T-helper 2 cell treated with Interferon-gamma antibody and Interleukin-4, amounts not matched to agents 100 ng/mL and 5 ng/mL, for 36 hours (primary cell): ENCODE results near the gene ICOSLG. TPM values are rescaled to one million over a fixed set of nuclear protein-coding genes. Genes with fewer than 3 reads are reported as not detected.
"Not testable (repeated sequence)": the region's sequence is repeated elsewhere in the genome, so short reads cannot be mapped to it uniquely, and the experiment has no call there.

Source experiments
- intact Hi-C: fragments of 100-400 bp; cut with micrococcal nuclease; formaldehyde crosslinking; loops from one replicate; pipeline ENCODE4 v1.15.1; 2023
- total RNA-seq: library from RNA; stranded (reverse); gene quantifications from 2 replicates; pipeline ENCODE4 v1.2.3, GENCODE V29; 2022

The ICOSLG gene
- total RNA-seq, result 10.0 and 10.2 TPM in 2 replicates

GRCh38 chr21:44240842-44241241 lies at the start of gene ICOSLG:
Gene ICOSLG (minus strand): TSS chr21:44240943. CDS start chr21:44240817, 126 bp downstream.
- intact Hi-C loops, result not testable (repeated sequence)

DNA sequence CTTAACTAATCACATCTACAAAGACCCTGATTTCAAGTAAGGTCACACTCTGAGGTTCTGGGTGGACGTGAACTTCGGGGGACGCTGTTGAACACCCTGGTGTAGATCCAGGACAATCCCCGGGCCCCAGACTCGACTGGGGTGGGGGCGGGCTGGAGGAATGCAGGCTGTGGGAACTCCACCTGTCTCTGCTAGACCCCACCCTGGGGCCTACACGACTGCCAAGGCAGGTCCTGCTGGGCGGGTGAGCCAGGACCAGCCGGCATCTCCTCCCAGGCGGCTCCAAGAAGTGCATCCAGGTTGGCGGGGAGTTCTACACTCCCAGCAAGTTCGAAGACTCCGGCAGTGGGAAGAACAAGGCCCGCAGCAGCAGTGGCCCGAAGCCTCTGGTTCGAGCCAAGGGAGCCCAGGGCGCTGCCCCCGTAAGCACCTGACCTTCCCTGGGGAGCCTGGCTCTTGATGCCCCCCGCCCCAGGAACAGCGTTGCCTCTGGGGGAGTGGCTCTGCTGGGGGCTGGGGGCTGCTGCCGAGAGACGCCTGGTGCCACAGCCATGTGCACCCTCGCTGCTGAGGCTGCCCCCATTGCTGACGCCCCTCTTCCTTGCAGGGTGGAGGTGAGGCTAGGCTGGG lies 48.8 kb upstream of the ICOSLG start:
- intact Hi-C loops, result no loop called here

DNA sequence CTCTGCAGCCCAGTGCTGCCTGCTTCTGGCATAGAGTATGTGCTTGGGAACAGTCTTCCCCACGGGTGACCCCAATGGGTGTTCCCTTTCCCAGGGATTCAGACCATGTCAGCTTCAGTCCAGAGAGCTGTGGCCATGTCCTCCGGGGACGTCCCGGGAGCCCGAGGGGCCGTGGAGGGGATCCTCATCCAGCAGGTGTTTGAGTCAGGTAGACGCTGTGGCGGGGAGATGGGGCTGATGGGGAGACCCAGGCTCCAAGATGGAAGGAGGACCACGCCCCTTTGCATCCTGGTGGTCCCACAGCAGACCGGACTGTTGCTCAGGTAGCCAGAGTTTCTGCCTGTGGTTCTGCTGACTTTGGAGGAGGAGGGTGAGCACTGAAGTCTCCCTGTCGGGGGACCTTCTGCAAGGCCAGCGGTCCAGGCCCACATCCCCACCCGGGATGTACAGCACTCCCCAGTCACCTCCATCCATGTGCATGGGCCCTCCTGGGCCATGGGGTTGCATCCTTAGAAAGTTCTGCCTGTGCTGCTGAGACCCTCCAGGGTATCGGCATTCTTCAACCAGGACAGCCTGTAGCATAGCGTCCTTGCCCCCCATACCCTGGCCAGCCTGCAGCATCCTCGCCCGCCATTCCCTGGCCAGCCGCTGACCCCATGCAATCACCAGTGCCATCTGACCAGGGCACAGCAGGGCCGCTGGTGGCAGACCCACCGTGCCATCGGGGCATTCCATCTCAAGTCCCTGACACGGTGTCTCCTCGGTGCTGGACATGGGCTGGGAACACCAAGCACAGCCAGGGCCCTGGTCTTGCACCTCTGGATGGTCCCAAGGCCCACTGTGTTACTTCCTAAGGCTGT lies 47.7 kb upstream of the ICOSLG start:
- intact Hi-C loops, result no loop called here

GRCh38 chr21:44286716-44287632 lies 46.2 kb upstream of the ICOSLG start:
- intact Hi-C loops, result no loop called here

DNA sequence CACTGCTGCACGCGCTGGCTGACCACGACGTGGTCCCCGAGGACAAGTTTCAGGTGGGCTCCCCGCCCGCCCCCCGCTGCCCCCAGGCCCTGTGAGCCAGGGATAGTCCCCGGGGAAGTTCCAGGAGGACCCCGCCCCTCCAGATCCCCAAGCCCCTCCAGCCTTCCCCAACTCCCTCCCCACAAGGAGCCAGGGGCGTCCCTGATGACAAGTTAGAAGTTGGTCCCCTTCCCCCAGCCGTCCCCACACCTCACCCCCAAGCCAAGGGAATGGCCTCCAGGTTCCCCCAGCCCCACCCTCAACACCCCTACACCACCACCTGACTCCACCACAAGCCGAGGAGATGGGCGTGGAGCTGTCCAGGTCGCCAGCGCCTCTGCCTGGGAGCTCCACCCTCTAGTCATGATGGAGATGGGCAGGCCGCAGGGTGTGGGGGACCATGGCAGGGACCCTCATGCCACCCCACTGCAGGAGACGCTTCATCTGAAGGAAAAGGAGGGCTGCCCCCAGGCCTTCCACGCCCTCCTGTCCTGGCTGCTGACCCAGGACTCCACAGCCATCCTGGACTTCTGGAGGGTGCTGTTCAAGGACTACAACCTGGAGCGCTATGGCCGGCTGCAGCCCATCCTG lies 45.5 kb upstream of the ICOSLG start:
- intact Hi-C loops, result no loop called here

DNA sequence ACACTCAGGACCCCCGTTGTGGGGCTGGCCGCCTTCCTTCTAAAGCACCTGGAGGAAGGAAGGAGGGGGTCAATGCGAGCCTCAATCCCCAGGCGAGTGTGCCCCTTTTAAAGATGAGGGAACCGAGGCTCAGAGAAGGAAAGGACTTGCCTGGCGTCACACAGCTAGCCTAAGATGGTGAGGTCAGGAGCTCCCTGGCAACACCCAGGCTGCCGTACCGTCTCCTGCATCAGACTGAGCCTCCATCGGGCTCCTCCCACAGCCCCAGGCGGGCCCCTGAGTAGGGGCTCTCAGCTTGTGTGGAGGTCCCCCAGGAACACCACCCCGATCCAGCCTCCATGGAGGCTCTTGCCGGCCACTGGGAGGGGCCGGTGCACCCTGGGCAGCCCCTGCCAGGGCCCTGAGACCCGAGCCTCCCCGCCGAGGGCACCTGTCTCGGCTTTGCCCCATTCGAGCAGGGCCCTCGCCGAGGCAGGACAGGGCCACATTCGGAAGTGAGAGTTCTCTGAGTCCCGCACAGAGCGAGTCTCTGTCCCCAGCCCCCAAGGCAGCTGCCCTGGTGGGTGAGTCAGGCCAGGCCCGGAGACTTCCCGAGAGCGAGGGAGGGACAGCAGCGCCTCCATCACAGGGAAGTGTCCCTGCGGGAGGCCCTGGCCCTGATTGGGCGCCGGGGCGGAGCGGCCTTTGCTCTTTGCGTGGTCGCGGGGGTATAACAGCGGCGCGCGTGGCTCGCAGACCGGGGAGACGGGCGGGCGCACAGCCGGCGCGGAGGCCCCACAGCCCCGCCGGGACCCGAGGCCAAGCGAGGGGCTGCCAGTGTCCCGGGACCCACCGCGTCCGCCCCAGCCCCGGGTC lies 44.6 kb upstream of the ICOSLG start, which contains the start of gene AIRE:
AIRE (plus strand) TSS at position 739 of the 855 bp plus-strand sequence. CDS start 131 bp downstream, outside the sequence.
- intact Hi-C loops, result no loop called here

DNA sequence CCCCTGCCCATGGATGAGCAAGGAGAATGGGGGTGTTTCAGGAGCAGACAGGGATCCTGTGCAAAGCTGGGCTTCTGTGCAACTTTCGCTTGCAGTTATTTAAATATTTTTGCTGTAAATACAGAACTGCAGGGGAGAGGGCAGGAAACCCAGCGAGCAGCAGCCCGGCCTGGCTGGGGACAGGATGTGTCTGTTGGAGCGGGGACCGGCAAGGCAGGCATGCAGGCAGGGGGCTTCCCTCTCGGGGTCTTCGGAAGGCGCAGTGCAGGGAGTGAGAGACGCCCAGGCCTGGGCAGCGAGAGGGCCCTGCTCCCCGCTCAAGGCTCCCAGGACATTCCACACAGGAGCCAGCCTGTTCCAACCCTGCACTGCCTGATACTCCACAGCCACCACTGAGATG lies 43.2 kb upstream of the ICOSLG start:
- intact Hi-C loops, result no loop called here

DNA sequence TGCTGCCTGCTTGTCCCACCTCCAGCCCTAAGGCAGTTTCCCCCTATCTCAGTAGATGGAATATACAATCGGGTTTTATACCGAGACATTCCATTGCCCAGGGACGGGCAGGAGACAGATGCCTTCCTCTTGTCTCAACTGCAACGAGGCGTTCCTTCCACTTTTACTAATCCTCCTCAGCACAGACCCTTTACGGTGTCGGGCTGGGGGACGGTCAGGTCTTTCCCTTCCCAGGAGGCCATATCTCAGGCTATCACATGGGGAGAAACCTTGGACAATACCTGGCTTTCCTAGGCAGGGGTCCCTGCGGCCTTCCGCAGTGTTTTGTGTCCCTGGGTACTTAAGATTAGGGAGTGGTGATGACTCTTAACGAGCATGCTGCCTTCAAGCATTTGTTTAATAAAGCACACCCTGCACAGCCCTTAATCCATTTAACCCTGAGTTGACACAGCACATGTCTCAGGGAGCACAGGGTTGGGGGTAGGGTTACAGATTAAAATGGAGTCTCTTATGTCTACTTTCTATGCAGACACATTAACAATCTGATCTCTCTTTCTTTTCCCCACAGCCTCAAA lies 42.6 kb upstream of the ICOSLG start:
- intact Hi-C loops, result not testable (repeated sequence)

DNA sequence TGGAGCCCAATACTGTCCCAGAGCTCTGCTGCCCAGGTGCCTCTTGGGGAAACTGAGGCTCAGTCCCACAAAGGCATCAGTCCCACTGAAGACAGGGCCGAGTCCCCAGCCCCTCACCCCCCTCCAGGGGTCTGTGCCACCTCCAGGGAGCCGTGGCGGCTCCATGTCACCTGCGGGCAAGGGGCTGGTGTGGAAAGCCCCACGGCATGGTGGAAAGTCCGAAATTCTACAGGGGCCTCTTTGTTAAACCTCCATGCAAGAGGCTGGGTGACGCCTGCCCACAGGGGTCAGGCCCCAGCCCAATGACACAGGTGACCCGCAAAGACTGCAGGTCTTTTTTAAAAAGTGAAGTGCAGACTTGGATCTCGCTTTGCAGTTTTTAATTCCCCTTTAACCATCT lies 41.6 kb upstream of the ICOSLG start:
- intact Hi-C loops, result no loop called here

DNA sequence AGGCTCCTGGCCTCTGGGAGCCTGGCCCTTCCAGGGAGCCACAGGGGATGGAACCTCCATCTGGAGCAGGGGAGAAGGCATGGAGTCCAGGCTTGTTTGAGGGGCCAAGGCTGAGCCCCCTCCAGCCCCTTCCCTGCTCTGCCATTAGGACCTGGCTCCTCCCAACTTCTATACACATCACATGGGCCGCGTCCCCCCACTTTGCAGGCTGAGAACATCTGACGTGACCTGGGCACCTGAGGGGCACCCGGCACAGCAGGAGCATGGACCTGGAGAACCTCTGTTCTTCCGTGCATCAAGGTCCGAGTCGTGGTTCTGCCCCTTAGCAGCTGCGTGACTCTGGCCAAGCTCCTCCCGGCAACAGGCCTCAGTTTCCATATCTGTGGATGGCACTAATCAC lies 41.1 kb upstream of the ICOSLG start:
- intact Hi-C loops, result no loop called here

GRCh38 chr21:44279354-44280260 lies 38.9 kb upstream of the ICOSLG start:
- intact Hi-C loops, result no loop called here

DNA sequence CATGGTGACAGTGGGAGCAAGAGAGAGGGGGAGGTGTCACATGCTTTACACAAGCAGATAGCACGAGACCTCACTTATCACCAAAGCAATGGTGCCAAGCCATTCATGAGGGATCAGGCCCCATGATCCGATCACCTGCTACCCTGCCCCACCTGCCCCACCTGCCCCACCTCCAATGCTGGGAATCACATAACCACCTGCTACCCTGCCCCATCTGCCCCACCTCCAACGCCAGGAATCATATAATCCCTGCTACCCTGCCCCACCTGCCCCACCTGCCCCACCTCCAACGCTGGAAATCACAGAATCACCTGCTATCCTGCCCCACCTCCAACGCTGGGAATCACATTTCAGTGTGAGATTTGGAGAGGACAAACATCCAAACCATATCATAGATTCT lies 34.3 kb upstream of the ICOSLG start:
- intact Hi-C loops, result no loop called here

GRCh38 chr21:44273046-44273445 lies 32.3 kb upstream of the ICOSLG start:
- intact Hi-C loops, result no loop called here

DNA sequence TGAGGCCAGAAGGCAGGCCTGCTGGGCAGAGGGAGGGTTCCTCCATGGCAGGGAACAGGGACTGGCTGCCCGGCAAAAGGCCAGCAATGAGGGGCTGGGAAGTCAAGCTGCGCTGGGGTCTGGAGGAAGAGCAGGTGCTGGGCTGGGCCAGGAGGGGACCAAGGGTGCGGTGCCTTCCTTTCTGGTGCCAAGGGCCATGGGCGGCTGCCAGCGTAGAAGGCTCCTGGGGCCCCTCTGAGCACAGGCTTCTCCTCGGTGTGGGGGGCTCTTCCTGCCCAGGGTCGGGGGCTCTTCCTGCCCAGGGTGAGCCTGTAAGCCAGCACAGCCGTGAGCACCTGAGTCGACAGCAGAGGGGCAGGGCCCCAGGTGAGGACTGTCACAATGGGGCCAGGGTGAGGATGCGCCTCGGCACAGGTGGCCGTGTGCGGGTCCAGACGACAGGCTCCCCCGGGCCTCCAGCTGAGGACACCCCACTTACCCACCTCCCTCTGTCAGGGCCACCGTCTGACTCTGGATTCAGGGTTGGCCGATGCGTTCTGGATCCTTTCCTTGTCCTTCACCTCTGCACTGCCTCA lies 31.6 kb upstream of the ICOSLG start:
- intact Hi-C loops, result no loop called here

DNA sequence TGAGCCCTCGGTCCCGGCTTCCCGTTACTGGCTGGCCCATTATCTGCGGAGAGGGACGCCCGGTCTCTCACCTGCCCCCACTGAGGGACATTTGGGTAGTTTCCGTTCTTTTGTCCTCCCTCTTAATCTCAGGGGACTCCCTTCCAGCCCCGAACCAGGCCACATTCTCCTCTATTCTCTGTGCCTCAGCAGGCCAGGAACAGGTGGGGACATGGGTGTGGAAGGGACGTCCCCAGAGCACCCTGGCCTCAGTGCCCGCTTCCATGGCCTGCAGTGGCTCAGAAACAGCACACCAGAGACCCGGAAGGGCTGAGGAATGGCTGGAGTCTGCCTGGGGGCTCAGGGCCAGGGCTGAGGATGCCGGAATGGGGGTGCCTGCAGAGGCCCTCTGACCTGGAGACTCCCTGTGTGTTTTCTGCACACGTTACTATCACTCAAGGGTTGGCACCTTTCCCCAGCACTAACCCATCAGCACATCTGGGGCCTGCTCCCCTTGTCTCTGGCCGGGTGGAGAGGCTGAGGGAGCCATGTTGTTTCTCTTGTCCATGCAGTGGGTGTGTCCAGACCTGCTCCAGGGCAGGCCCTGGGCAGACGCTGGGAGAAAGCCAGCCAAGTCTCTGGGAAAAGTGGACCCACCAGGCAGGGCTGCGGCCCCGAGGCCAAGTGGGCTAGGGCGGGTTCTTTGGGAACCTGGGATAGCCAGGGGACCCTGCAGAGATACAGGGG lies 31.0 kb upstream of the ICOSLG start:
- intact Hi-C loops, result no loop called here

DNA sequence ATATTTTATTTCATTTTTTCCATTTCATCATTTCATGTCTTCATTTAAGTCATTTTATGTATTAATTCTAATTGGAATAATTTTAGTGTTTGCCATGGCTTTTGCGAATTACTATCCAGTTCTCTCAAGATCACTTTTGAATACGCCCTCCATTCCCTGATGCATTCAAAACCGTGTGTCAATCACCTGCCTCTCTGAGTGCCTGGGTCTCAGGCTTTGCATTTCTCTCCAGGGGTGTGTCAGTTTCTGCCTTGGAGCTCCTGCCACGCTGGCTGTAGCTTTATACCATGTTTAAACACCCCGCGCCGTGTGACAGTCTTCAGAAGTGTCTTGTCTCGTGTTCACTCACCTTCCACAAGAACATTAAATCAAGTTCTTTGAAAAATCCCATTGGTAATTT lies 28.3 kb upstream of the ICOSLG start:
- intact Hi-C loops, result no loop called here

DNA sequence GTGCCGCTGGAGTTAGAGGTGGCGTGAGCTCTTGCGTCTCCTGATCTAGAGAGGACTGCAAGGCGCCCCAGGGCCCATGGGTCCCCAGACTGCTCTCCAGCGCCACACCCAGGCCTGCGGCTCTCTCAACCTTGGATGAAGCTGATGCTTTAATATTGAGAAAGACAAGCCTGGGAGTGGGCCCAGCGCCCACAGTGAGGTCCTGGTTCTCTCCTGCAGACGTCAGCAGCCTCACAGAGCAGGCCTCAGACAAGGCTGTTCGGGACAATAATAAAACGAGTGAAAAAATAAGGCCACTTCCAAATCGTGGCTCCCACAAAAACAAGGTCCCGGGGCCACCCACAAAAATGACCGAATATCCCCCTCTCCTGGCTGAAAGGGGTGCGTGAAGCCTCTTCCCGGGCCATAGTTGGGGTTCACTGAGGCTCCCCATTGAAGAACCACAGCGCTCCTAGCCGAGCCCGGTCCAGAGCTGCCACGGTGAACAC lies 27.0 kb upstream of the ICOSLG start:
- intact Hi-C loops, result no loop called here
